HG02840 (cell line): ENCODE data around the gene SCYL1.
"Not testable (repeated sequence)": the region's sequence is repeated elsewhere in the genome, so short reads cannot be mapped to it uniquely, and the experiment has no call there.

Experiments
- ATAC-seq: cut with Tn5 transposase; IDR thresholded peaks from one replicate; pipeline ENCODE4 v1.9.1; 2021; ENCODE audit warnings: mild to moderate bottlenecking, moderate library complexity, moderate number of reproducible peaks; ENCODE audit not compliant: unreplicated experiment, low FRiP score

Gene SCYL1

DNA sequence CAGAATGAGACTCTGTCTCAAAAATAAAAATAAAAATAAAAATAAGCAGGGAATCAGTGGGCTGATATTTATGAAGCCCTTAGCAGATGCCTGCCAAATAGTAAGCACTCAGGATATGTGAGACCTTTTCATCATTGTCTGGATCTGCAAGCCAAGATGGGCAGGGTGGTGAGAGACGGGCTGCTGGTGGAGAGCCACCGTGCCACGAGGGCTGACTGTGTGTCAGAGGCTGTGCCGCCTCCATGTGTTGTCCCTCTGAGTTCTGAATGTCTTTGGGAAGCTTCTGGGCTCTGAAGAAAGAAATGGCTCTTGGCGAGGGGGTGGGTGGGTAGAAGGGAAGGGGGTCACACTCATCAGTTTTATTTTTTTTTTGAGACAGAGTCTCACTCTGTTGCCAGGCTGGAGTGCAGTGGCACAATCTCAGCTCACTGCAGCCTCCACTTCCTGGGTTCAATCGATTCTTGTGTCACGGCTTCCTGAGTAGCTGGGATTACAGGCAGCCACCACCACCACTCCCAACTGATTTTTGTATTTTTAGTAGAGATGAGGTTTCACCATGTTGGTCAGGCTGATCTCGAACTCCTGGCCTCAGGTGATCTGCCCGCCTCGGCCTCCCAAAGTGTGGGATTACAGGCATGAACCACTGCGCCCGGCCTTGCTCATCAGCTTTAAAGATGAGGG, 40.1 kb downstream of the SCYL1 start:
- ATAC-seq: not testable (repeated sequence)

DNA sequence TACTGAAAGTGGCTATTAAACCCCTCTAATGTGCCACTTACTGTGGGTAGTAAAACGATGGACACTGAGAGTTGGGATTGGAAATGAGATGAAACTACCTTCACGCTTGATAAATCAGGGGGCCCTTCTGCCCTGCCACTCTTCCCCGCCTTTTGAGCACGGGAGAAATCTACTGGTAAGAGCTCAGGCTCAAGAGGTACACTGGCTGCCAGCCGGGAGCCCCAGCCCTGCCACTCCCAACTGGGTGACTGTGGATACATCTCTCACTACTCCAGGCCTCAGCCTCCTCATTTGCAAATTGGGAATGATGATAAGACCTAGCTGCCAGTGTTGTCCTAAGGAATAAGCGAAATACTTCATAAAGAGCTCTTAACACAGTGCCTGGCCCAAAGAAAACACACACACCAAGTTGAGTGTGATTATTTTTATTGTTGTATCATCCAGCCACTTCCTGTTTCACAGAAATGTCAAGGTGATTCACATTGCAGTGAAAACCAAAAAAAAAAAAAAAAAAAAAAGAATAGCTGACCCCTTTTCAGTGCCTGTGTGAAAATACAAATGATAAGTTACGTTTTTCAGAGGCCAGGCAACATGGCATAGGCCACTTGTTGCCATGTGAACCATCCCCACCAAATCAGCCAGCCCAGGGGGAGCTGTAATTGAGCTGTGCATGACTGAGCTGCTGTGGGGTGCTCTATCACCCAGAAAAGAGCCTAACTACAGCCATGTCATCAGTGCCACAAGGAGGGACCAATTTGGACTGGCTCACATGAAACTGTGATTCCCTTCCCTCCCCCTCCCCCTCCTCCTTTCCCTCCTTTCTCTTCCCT, 41.0 kb downstream of the SCYL1 start:
- no peak for ATAC-seq

DNA sequence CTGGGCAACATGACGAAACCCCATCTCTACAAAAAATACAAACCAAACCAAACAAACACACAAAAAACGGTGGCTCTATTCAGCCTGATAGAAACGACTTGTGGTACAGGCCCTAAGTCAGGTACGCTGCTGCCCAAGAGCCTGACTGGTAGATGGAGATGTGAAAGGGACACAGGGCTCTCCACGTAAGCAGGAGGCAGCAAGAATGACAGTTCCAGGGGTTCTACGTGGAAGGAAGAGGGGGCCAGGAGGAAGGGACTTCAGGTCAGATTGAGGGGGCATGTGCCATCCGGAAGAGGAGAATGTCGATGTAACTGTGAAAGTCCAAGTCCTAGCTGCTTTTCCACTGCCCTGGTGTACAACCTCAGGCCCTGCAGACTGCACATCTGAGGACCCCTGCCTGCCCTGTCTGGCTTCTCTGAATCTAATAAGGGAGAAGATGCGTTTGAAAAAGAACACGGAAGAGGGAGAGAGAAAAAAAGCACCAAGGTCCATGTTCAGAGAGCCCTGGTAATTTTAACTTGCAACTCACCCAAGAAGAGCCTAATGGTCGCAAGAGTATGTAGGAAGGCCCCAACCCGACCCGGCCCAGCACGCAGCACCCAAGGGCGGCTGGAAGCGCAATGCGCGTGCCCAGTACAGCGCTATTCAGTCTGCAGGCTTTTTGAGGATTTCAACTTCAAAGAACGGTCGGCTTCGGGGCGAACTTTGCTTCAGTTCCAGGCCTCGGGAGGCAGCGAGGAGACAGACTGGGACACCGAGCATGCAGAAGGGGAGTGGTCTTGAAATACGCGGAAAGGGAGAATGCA, 44.5 kb downstream of the SCYL1 start:
- no peak for ATAC-seq

DNA sequence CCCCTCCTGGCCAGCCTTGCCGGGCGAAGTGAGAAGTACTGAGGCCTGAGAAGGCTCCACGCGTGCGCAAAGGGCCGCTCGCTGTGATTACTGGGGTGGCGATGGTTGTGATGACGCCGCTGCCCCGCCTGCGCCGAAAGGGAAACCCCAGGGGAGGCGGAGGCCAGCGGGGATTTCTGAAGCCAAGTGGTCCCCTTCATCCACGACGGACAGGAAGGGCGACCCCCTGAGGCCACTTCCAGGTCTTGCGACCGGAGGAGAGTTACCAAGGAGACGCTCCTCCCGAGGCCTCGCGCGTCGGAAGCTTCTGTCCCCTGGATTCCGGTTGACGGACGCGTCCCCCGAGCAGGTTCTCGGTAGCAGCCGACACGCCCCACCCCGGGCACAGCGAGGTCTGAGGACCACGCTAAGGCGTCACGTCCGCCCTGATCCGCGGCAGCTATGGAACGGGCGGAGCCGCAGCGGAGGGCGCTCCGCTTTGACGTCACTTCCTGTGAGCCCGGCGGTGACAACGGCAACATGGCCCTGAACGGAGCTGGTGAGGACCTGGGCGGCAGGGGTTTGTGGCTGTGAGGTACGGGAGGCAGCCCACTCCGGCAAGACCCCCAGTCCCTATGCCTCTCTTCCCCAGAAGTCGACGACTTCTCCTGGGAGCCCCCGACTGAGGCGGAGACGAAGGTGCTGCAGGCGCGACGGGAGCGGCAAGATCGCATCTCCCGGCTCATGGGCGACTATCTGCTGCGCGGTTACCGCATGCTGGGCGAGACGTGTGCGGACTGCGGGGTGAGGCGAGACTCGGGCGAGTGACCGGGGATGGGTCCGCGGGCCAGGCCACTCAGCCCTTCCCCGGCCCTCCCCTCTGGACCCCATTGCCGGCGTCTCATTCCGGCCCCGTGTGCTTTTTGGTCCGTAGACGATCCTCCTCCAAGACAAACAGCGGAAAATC, 45.4 kb downstream of the SCYL1 start, which contains the start of gene ZNRD2:
TSS of gene ZNRD2 (plus strand) at position 505 of the 946 bp plus-strand sequence. CDS start at position 520, 15 bp downstream.
- peak; percentile 56 for ATAC-seq

DNA sequence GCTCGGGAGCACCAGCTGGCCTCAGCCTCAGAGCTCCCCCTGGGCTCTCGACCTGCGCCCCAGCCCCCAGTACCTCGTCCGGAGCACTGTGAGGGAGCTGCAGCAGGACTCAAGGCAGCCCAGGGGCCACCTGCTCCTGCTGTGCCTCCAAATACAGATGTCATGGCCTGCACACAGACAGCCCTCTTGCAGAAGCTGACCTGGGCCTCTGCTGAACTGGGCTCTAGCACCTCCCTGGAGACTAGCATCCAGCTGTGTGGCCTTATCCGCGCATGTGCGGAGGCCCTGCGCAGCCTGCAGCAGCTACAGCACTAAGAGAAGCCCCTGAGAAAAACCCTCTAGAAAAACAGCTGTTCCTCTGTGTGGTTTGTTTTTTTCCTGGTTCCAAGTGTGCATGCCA, 46.5 kb downstream of the SCYL1 start:
- ATAC-seq: no peak

DNA sequence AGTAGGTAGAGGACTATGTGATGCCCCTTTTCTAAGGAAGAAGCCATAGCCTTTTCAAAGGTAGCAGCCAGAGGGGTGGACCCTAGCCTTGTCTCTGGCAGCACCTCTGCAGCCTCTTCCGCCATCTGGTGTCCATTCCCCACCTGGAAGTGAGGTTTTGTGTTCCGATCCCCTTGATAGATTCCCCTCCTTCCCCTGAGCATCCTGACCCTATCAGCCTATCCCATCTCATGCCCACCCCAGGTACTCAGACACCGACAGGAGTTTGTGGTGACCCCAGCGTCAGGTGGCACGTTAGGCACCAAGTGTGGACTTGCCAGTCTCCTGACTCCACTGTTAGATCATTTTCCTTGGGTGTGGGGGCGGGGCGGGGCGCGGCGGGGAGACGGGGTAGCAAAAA, 47.1 kb downstream of the SCYL1 start:
- ATAC-seq: no peak

DNA sequence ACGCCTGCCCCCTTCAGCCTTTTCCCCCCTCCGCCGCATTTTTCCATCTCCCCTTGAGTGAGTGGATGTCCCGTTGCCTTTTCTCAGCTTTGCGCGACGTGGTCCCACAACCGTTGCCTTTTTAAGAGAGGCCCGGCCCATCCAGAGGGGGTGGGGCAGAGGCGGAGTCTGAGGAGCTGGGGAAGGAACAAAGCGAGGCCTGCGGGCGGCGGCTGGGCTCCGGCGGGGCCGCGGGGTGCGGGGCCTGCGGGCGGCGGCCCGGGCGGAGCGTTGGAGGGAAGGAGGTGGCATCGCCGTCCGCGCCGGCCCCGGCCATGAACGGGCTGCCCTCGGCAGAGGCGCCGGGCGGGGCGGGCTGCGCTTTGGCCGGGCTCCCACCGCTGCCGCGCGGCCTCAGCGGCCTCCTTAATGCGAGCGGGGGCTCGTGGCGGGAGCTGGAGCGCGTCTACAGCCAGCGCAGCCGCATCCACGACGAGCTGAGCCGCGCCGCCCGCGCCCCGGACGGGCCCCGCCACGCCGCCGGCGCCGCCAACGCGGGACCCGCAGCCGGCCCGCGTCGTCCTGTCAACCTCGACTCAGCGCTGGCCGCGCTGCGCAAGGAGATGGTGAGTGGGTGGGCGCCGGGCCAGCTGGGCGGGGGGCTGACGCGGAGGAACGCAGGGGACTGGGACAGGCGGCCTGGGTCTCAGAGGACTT, 47.6 kb downstream of the SCYL1 start, which contains the start of gene FAM89B:
TSS of gene FAM89B (plus strand) at position 183 of the 696 bp plus-strand sequence. CDS start at position 315, 132 bp downstream.
- no peak for ATAC-seq

DNA sequence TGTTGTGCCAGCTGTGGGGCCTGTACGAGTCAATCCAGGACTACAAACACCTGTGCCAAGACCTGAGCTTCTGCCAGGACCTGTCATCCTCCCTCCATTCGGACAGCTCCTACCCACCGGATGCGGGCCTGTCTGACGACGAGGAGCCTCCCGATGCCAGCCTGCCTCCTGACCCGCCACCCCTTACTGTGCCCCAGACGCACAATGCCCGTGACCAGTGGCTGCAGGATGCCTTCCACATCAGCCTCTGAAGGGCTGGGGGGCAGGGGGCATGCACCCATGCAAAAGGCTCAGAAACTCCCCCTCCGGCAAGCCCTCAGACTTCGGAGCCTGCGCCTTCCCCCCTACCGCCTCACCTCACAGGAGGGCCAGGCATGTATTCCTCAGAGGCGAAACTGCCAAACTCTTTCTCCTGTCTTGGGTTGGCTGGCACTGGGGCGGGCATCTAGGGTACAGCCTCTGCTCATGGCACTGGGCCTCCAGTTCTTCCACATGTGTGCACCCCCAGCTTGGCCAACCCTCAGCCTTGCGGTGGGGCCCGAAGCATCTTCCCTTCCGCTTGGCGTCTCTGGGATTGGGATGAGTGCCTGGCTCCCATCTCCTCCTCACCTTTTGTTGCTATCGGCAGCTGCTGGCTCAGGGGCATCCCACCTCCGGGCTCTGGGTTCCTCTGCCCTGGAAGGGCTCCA, 48.7 kb downstream of the SCYL1 start:
- no peak for ATAC-seq

DNA sequence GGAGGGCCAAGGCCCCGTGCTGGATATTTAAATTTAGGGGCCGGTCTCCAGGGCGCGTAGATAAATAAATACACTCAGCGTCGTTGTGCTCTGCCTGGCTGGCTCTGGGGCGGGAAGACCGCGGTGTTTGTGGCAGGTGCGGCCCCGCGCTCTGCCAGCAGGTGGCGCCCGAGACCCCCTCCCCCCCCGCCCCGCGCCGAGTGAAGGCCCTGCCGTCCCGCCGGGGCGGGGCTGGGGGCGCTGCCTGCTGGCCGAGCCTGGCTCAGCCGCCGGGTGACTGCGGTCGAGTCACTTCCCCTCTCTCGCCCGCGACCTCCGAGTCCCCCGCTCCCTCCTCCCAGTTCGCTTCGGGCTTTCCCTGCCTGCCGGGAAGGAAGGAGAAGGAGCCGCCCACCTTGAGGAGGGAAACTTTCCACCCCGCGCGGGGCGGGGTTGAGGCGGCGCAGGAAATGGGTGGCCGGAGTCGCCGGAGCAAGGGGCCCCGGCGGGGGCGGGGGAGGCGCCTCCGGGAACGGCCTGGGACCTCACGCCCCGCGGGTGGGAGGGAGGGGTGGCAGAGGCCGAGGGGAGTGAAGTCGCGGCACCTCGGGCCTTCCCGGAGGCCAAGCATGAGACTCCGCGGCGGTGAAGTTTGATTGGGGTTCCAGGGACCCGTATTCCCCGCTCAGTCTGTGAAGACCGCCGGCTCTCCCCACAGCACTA, 49.4 kb downstream of the SCYL1 start:
- ATAC-seq: no peak

DNA sequence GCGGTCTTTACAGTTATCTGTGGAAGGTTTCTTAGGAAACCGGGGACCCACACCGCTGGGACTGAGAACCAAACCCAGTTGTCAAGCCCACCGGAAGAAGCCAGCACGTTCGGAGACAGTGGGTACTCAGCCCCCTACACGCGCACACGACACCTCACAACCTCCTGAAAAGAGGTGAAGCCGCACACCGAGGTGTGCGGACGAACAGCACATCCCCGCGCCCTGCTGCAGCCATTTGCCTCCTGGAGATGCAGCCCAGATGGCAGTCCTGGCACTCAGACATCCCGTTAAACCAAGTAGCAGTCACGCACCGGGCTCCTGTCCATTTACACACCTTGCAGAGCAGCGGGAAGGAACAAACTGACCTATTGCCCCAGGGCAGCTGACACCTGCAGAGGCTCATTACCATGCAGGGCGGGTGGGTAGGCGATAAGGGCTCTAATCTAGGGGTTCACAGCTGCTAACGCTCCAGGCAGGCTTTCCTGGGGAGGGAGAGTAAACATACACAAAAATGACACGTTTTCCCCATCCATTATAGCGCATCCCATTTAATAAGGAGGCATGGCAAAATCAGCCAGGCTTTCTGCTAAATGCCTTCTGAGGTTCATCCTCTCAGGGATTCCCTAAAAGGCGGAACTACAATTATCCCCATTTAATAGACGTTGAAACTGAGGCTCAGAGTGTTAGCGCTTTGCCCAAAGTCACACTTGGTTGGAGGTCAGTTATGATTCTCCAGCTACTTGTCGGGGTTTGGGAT, 50.1 kb downstream of the SCYL1 start:
- ATAC-seq: no peak

DNA sequence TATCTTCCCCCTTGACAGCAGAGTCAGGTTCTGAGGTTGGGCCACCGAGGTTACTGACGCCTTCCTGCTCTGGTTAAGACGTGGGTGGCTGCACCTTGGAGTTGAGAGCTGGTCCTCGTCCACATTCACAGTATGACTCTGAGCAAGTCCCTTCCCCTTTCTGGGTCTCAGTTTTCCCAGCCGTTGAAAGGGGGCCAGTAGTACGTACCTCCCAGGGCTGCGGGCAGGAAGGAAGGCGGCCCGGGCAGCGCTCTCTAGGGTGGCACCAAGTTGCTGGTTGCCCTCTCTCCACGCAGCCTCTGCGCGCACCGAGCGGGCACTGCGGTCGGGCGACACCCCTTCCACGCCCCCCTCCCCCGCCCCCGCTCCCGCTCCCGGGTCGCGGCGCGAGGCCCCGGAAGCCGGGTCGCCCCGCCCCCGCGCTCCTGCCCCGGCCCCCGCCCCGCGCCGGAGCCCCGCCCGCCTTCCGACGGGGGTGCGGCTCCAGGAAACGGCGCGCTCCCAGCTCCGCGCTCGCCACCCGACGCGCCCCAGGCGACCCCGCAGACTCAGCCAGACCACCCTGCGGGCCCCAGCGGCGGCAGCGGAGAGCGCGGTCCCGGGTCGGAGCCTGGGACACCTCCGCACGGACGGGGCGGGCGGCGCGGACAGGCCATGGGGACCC, 50.8 kb downstream of the SCYL1 start, which contains the start of gene EHBP1L1:
TSS of gene EHBP1L1 (plus strand) at position 486 of the 664 bp plus-strand sequence. CDS start 250 bp downstream, outside the sequence.
- ATAC-seq: no peak

DNA sequence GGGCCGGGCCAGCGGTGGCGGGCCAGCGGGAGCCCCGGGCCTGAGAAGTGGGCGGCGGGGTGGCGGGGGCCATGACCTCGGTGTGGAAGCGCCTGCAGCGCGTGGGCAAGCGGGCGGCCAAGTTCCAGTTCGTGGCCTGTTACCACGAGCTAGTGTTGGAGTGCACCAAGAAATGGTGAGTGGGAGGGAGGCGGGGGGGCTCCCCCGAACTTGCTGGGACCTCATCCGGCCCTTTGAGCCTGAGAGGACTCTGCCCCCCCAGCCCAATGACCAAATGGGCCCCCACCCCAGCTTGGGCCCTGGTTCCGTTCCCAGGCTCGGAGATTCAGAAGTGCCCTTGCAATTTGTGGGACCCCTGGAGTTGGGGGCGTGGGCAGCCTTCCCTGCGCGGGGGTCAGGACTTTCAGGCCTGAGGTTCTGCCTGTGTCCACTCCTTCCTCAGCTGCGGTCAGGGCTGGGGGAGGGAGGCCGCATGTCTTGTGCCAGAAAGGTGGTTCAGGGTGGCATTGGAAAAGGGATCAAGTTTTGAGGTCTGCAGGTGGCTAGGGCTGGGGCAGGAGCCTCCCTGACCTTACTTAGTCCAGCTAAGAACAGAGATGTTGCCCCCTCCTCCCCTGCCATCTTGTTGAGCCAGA, 51.5 kb downstream of the SCYL1 start:
- no peak for ATAC-seq

DNA sequence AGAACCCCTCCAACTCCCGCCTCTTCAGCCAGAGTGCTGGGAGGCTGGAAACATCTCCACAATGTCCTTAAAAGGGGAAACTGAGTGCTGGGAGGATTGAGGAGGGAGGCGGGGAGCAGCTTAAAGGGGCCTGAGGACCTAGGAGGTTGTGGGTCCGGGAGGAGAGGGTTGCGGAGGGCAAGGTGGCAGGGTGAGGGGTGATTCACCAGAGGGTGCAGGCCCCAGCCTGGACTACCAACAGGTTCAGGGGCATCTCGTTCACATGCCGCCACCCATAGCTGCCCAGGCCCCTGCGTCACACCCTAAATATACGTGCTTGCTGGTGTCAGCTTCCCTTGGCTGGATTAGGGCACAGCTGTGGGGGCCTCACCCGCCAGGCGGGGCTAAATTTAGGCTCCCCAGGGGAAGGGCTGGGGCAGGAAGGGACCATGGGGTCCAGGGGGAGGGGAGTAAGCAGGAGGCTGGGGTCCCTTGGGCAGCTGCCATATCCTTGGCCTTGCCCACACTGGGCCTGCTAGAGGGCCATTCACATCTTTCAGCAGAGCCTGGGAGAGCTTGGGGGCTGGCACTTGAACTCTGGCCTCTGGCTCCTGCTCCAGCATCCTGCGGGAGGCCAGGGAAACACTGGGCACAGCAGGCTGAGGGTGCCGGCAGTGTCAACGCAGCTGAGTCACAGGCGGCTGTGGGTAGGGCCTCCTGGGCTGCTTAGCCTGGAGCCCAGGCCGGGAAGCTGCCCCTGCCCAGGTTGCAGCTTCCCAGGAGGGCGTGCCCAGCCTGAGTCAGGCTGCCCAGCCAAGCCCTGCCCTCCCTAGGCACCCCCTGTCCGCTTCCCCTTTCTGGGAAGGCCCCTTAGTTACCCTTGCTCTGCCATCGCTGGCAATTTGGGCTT, 52.2 kb downstream of the SCYL1 start:
- ATAC-seq: no peak

DNA sequence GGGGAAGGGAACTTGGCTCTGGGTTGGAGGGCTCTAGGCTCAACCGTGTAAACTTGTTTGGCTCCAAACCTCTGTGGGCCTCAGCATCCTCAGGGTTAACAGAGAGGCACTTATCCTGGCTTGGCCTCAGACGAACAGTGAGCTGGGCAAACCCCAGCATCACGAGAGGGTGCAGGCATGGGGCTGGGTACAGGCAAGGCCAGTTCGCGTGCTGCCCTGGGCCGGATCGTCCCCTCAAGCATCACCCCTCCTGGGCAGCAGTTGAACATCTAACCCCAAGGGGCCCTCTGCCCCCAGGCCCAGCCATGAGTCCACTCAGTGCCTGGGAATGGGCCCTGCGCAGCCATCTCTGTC, 52.9 kb downstream of the SCYL1 start:
- ATAC-seq: no peak

DNA sequence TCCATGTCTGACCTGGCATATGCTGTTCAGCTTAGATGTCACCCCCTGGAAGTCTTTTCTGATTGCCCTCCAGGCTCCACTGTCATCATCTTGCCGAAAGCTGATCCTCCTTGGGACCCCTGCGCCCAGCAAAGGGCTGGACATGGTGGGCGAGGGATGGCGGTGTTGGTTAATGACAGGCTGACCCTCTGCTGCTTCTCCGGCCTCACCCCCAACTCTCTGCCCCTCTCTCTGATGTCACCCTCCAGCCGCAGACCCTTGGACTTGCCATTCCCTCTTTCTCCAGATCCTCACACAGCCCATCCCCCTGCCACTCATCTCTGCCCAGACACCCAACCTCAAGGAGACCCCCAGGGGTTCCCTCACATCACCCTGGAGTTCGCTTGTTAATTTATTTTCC, 53.3 kb downstream of the SCYL1 start:
- no peak for ATAC-seq
